LNCaP clone FGC (cell line): ENCODE data around the gene ACTL10.
A peak's percentile ranks its signal among the peaks of the same experiment; 100 is the strongest.

Experiments
- DNase-seq: peaks from one replicate; pipeline ENCODE4 v3.0.0-alpha.2; 2011; ENCODE audit warnings: low read depth
- H3K4me3 ChIP-seq: 2 replicates; pipeline ENCODE4 v1.5.1; 2011; ENCODE audit warnings: mild to moderate bottlenecking, low read depth, low read length, control low read depth
- TF ChIP-seq, protein P1 (sequence below): IDR thresholded peaks from 2 replicates; pipeline ENCODE4 v1.5.1; 2012; ENCODE audit warnings: mild to moderate bottlenecking; ENCODE audit not compliant: control insufficient read depth, insufficient read depth; ENCODE audit errors: extremely low read depth

The ACTL10 gene

DNA sequence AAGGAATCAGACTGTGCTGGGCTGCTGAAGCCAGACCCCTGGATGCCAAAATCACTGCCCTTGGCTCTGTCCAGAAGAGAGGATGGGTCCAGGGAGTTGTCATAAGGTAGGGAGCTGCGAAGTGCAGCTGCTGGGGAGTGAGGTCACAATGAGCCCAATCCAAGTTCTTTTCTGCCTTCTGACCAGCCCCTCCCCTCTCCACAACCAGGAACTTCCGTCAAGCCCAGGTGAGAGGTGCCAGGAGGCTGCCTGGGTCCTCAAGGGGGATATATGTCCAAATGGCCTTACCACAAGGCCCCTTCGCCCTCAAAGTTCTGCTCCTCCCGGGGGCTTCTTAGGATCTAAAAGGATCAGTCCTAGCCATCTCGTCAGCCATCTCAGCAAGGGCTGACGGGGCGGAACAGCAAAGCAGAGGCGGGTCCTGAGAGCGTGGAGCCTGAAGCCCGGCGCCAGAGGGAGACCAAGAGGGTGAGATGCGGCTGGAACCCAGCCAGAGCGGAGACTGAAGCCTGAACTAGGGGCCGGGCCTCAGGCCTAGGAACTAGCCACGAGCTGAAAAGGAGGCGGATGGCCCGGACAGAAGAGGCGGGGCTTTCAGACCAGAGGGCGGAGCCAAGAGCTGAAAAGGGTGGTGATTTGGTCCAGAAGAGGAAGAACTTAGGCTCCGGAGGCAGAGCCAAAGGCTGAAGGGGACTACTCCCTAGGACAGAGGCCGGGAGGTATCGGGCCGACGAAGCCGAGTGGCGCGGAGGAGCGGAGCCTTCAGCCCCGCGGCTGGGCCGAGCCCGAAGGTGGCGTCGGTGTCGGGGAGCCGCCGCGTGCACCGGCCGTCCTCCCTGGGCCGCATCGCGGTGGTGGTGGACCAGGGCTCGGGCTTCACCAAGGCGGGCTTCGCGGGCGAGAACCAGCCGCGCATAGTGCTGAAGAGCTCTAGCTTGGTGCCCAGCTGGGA lies at the start of gene ACTL10:
TSS of gene ACTL10 (plus strand) at position 651 of the 952 bp plus-strand sequence. CDS start 555 bp downstream, outside the sequence.
- DNase-seq: peak; percentile 98
- TF ChIP-seq, protein P1, sequence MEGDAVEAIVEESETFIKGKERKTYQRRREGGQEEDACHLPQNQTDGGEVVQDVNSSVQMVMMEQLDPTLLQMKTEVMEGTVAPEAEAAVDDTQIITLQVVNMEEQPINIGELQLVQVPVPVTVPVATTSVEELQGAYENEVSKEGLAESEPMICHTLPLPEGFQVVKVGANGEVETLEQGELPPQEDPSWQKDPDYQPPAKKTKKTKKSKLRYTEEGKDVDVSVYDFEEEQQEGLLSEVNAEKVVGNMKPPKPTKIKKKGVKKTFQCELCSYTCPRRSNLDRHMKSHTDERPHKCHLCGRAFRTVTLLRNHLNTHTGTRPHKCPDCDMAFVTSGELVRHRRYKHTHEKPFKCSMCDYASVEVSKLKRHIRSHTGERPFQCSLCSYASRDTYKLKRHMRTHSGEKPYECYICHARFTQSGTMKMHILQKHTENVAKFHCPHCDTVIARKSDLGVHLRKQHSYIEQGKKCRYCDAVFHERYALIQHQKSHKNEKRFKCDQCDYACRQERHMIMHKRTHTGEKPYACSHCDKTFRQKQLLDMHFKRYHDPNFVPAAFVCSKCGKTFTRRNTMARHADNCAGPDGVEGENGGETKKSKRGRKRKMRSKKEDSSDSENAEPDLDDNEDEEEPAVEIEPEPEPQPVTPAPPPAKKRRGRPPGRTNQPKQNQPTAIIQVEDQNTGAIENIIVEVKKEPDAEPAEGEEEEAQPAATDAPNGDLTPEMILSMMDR: peak; percentile 40
- peak within 1 kb of the TSS; percentile 62 for H3K4me3 ChIP-seq

DNA sequence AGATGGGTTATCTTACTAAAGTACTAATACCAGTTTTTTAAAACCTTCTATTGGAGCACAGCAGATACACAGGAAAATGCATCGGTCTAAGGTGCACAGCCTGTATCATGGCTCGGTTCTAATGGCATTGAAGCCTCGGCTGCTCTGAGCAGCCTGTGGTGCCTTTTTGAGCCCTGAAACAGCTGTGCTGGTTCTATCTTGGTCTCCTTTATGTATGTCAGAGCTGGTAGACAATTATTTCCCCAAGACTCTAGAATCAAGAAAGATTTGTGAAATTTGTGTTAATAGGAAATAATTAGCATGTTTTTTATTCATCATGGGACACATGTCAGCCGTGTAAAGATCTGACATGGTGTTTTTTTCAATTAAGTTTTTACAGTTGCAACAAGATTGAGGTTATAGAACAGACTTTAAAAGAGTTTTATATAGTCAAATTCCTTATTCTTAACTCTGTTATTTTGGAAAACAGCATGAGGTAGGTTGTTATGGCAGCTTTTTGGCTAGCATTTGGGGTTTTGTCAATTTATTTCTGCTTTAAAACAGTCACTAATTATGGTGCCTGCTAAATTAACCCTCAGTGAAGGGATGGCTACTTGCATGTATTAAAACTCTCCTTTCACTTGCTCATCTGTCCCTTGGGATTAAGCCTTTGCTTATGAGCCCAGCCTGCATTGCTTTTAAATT lies 44.9 kb upstream of the ACTL10 start:
- TF ChIP-seq, protein P1: no peak
- no peak overlapping the region for H3K4me3 ChIP-seq
- DNase-seq: no peak

DNA sequence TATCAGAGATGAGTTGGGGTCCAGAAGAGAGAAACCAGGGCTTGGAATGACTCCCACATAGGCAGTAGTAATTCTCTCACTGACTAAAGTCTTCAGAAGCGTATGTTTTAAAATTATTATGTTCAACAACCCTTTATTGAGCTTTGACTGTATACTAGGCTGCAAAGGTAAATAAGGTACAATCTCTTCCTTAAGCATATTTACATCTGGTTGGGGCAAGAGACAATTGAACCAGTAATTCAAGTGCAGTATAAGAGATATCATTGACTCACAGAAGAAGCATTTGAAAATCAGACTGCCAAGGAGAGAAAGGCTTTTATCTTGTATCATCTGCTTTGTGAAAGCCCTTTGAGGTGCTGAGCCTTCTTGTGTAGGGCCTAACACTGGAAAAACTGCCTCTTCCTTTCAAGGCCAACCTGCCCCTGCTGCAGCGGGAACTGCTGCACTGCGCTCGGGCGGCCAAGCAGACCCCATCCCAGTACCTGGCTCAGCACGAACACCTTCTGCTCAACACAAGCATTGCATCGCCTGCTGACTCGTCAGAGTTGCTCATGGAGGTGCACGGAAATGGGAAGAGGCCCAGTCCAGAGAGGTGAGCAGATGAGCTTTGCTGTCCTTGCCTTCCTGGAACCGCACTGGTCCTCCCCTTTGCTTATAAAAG lies 43.9 kb upstream of the ACTL10 start:
- DNase-seq: no peak
- TF ChIP-seq, protein P1: no peak
- no peak overlapping the region for H3K4me3 ChIP-seq

DNA sequence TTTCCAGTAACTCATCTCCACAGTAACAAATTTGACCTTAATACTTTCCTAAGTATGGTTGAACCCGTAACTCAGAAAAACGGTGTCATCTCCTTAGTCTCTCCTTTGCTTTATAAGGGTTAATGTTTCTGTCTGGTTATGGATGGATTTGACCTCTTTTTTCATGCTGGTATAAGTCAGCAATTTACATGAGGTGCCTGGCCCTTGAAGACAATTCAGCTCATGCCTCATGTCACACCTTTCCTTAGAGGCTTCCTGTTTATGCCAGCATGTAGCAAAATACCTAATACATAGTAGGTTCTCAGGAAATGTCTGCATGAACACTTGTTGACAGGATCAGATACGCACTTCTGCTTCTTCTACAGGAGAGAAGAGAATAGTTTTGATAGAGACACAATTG lies 42.3 kb upstream of the ACTL10 start:
- no peak for DNase-seq
- no peak overlapping the region for H3K4me3 ChIP-seq
- TF ChIP-seq, protein P1: no peak

DNA sequence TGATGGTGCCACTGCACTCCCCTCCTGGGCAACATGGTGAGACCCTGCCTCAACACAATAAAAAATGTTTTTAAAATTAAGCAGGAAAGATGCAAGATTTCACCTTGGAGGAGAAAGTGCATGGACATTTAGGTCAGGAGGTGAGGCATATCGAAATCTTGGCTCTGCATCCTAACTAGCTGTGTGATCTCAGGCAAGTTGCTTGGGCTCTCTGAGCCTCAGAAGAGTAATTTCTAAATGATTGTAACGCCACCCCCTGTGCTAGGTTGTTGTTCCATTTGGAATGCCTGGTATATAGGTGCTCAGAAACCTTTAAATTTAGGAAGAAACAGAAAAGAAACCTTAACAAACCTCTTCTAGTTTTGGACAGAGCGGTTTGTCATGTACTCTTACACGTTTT lies 40.6 kb upstream of the ACTL10 start:
- TF ChIP-seq, protein P1: no peak
- DNase-seq: no peak
- H3K4me3 ChIP-seq: no peak overlapping the region

DNA sequence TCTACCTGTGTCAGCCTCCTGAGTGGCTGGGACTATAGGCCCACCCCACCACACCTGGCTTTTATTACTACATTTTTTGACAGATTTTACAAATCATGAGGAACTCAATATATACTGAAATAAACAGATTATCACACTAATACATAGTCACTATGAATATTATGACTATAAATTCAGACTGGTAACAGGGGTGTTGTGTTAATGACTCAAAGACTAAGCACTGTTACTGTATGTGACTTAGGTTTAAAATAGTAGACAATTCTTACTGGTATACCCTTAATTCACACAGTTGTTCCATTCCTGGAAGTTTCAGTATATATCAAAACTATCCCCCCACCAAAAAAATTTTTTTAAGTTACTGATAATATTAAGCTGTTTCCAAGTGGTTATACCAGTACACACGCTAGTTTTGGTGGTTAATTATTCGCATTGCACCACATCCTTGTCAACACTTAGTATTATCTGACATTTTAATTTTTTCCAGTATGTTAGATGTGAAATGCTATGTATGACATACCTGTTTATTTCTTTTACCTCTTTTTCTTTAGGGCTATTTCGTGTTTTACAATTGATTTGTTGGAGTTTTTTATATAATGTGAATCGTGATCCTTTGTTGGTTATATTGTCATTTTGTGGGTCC lies 39.0 kb upstream of the ACTL10 start:
- no peak for DNase-seq
- TF ChIP-seq, protein P1: no peak
- no peak overlapping the region for H3K4me3 ChIP-seq
